Activated naive CD4-positive, alpha-beta T cell treated with anti-CD3 and anti-CD28 coated beads for 36 hours (primary cell): ENCODE data around the gene SLC2A5. TPM values are rescaled to one million over a fixed set of nuclear protein-coding genes. Genes with fewer than 3 reads are reported as not detected.
"Not testable (repeated sequence)": the region's sequence is repeated elsewhere in the genome, so short reads cannot be mapped to it uniquely, and the experiment has no call there.

Source experiments
- CTCF ChIA-PET: fragments of 350-600 bp; sonication (Branson Sonifier 250); formaldehyde crosslinking; loops from one replicate; lab custom pipeline; 2021; ENCODE audit warnings: antibody characterized with exemption; lab: Charles Lee
- DNase-seq: peaks from one replicate; pipeline ENCODE4 v3.0.0-alpha.2; 2020
- H3K27ac Mint-ChIP-seq: one replicate; pipeline ENCODE4 v1.8.0; 2021; ENCODE audit warnings: mild to moderate bottlenecking, mixed read lengths
- H3K27me3 Mint-ChIP-seq: one replicate; pipeline ENCODE4 v1.8.0; 2021; ENCODE audit warnings: low read depth, mixed read lengths
- H3K36me3 Mint-ChIP-seq: one replicate; pipeline ENCODE4 v1.8.0; 2021; ENCODE audit warnings: low read depth, mixed read lengths
- H3K4me1 Mint-ChIP-seq: one replicate; pipeline ENCODE4 v1.8.0; 2021; ENCODE audit warnings: low read depth, mixed read lengths
- H3K4me3 Mint-ChIP-seq: one replicate; pipeline ENCODE4 v1.8.0; 2021; ENCODE audit warnings: mild to moderate bottlenecking, moderate library complexity, mixed read lengths
- H3K9me3 Mint-ChIP-seq: one replicate; pipeline ENCODE4 v1.8.0; 2021; ENCODE audit warnings: mixed read lengths
- intact Hi-C: fragments of 100-400 bp; cut with micrococcal nuclease; formaldehyde crosslinking; loops from one replicate; pipeline ENCODE4 v1.15.1; 2023
- total RNA-seq, 2 experiments: library from RNA; stranded (reverse); gene quantifications; one replicate each; pipeline ENCODE4 v1.2.3, GENCODE V29; 2021

The SLC2A5 gene
- total RNA-seq, 2 experiments from 2014 or later = not detected

- Mint-ChIP-seq H3K9me3 (no peaks in the 10 kb centered on the region), H3K4me3 (no peak overlapping the region), H3K4me1 (peaks cover 8% of the 10 kb centered on the region), H3K36me3 (no peaks in the 10 kb centered on the region), H3K27ac (no peak overlapping the region), H3K27me3 (no peaks in the 10 kb centered on the region)
- no peak for DNase-seq
- CTCF ChIA-PET = interaction anchor here (0.7 kb wide), 1 partner anchor 18 kb away, joined by 3 read pairs; no protein-coding TSS in a partner anchor
- intact Hi-C loops = loop anchor here (5.0 to 10.0 kb wide), 2 partner anchors 190 to 442 kb away; no protein-coding TSS in a partner anchor
Observed at GRCh38 chr1:9006956-9007615, 62.3 kb downstream of the SLC2A5 start.

- H3K4me1 Mint-ChIP-seq = peaks cover 8% of the 10 kb centered on the region
Observed at GRCh38 chr1:9005395-9005708, 64.1 kb downstream of the SLC2A5 start.

GRCh38 chr1:9004700-9005394 is 64.6 kb downstream of the SLC2A5 start:
- Mint-ChIP-seq H3K4me1 (peaks cover 8% of the 10 kb centered on the region), H3K9me3 (no peaks in the 10 kb centered on the region), H3K4me3 (peak overlapping the region; percentile 24), H3K36me3 (no peaks in the 10 kb centered on the region), H3K27ac (no peak overlapping the region), H3K27me3 (no peaks in the 10 kb centered on the region)
- CTCF ChIA-PET = interaction anchor here (0.5 to 4.1 kb wide), 52 partner anchors 9 to 1144 kb away, joined by 3 to 117 read pairs (median 4); no protein-coding TSS in a partner anchor
- DNase-seq = peak; percentile 94
- intact Hi-C loops = loop anchor here (1.0 to 10.0 kb wide), 5 partner anchors 34 to 440 kb away; no protein-coding TSS in a partner anchor

More at GRCh38 chr1:9005395-9005708, 64.1 kb downstream of the SLC2A5 start:
- H3K27ac Mint-ChIP-seq = no peak overlapping the region
- CTCF ChIA-PET = interaction anchor here (0.7 to 4.1 kb wide), 39 partner anchors 9 to 1143 kb away, joined by 3 to 117 read pairs (median 5); no protein-coding TSS in a partner anchor
- intact Hi-C loops = loop anchor here (1.0 to 10.0 kb wide), 5 partner anchors 35 to 441 kb away; no protein-coding TSS in a partner anchor
- no peak overlapping the region for H3K4me3 Mint-ChIP-seq
- H3K9me3 Mint-ChIP-seq = no peaks in the 10 kb centered on the region
- DNase-seq = no peak
- no peaks in the 10 kb centered on the region for H3K27me3 Mint-ChIP-seq
- no peaks in the 10 kb centered on the region for H3K36me3 Mint-ChIP-seq

GRCh38 chr1:9004031-9004699 is 65.3 kb downstream of the SLC2A5 start:
- H3K4me1 Mint-ChIP-seq = peaks cover 8% of the 10 kb centered on the region
- no peak for DNase-seq
- no peaks in the 10 kb centered on the region for H3K9me3 Mint-ChIP-seq
- intact Hi-C loops = loop anchor here (2.0 to 10.0 kb wide), 2 partner anchors 33 to 439 kb away; no protein-coding TSS in a partner anchor
- no peak overlapping the region for H3K27ac Mint-ChIP-seq
- CTCF ChIA-PET = interaction anchor here (0.6 to 4.1 kb wide), 25 partner anchors 9 to 198 kb away, joined by 3 to 117 read pairs (median 7); partner anchors contain the start of gene GPR157
- H3K36me3 Mint-ChIP-seq = no peaks in the 10 kb centered on the region
- H3K27me3 Mint-ChIP-seq = no peaks in the 10 kb centered on the region
- H3K4me3 Mint-ChIP-seq = no peak overlapping the region

- not testable (repeated sequence) for H3K27me3 Mint-ChIP-seq, H3K9me3 Mint-ChIP-seq
- CTCF ChIA-PET = interaction anchor here (4.1 kb wide), 1 partner anchor 83 kb away, joined by 117 read pairs; no protein-coding TSS in a partner anchor
Observed at GRCh38 chr1:9002215-9002560, 67.2 kb downstream of the SLC2A5 start.

GRCh38 chr1:9001534-9002214 is 67.8 kb downstream of the SLC2A5 start:
- H3K27ac Mint-ChIP-seq, H3K27me3 Mint-ChIP-seq, CTCF ChIA-PET, H3K9me3 Mint-ChIP-seq, DNase-seq, H3K4me3 Mint-ChIP-seq, H3K36me3 Mint-ChIP-seq, H3K4me1 Mint-ChIP-seq: not testable (repeated sequence)
- intact Hi-C loops = loop anchor here (10.0 kb wide), 1 partner anchor 437 kb away; no protein-coding TSS in a partner anchor

More at GRCh38 chr1:9002215-9002560, 67.2 kb downstream of the SLC2A5 start:
- not testable (repeated sequence) for H3K4me1 Mint-ChIP-seq, H3K36me3 Mint-ChIP-seq, H3K4me3 Mint-ChIP-seq, DNase-seq, H3K27ac Mint-ChIP-seq
- intact Hi-C loops = loop anchor here (10.0 kb wide), 1 partner anchor 437 kb away; no protein-coding TSS in a partner anchor

GRCh38 chr1:8993962-8994675 is 75.3 kb downstream of the SLC2A5 start:
- intact Hi-C loops, DNase-seq, H3K27ac Mint-ChIP-seq, H3K9me3 Mint-ChIP-seq, H3K4me3 Mint-ChIP-seq, H3K36me3 Mint-ChIP-seq, H3K4me1 Mint-ChIP-seq, H3K27me3 Mint-ChIP-seq: not testable (repeated sequence)
- CTCF ChIA-PET = interaction anchor here (1.5 to 2.3 kb wide), 4 partner anchors 10 to 79 kb away, joined by 3 to 14 read pairs (median 8); no protein-coding TSS in a partner anchor

GRCh38 chr1:8992936-8993687 is 76.3 kb downstream of the SLC2A5 start:
- peaks cover 7% of the 10 kb centered on the region for H3K9me3 Mint-ChIP-seq
- no peak overlapping the region for H3K27ac Mint-ChIP-seq
- peaks cover 8% of the 10 kb centered on the region for H3K4me1 Mint-ChIP-seq
- no peaks in the 10 kb centered on the region for H3K36me3 Mint-ChIP-seq
- CTCF ChIA-PET = interaction anchor here (0.5 to 2.2 kb wide), 4 partner anchors 11 to 126 kb away, joined by 3 to 8 read pairs (median 4); no protein-coding TSS in a partner anchor
- no peak overlapping the region for H3K4me3 Mint-ChIP-seq
- intact Hi-C loops = no loop called here
- DNase-seq = peak; percentile 39
- no peaks in the 10 kb centered on the region for H3K27me3 Mint-ChIP-seq

GRCh38 chr1:8989821-8990220 is 79.6 kb downstream of the SLC2A5 start:
- H3K27me3 Mint-ChIP-seq = no peaks in the 10 kb centered on the region
- peaks cover 7% of the 10 kb centered on the region for H3K9me3 Mint-ChIP-seq
- no peak overlapping the region for H3K4me3 Mint-ChIP-seq
- DNase-seq = no peak
- intact Hi-C loops = loop anchor here (5.0 kb wide), 1 partner anchor 133 kb away; no protein-coding TSS in a partner anchor
- peaks cover 34% of the 10 kb centered on the region for H3K4me1 Mint-ChIP-seq
- no peak overlapping the region for H3K27ac Mint-ChIP-seq
- H3K36me3 Mint-ChIP-seq = no peaks in the 10 kb centered on the region
- CTCF ChIA-PET = interaction anchor here (1.0 to 7.5 kb wide), 12 partner anchors 13 to 80 kb away, joined by 3 to 141 read pairs (median 6); no protein-coding TSS in a partner anchor

- Mint-ChIP-seq H3K9me3 (peaks cover 7% of the 10 kb centered on the region), H3K27me3 (no peaks in the 10 kb centered on the region), H3K36me3 (no peaks in the 10 kb centered on the region), H3K4me1 (peaks cover 37% of the 10 kb centered on the region), H3K27ac (no peak overlapping the region), H3K4me3 (no peak overlapping the region)
- intact Hi-C loops = loop anchor here (5.0 kb wide), 1 partner anchor 132 kb away; no protein-coding TSS in a partner anchor
- DNase-seq = no peak
- CTCF ChIA-PET = interaction anchor here (0.8 to 7.5 kb wide), 15 partner anchors 10 to 79 kb away, joined by 3 to 141 read pairs (median 5); no protein-coding TSS in a partner anchor
Observed at GRCh38 chr1:8989061-8989460, 80.4 kb downstream of the SLC2A5 start.
